ENCODE measurements around the gene STS. TPM values are rescaled to one million over a fixed set of nuclear protein-coding genes. Genes with fewer than 3 reads are reported as not detected.

The STS gene
- 7.3 and 10.7 TPM in 2 replicates for total RNA-seq

GRCh38 chrX:7147413-7147977 lies at the start of gene STS:
Gene STS, plus strand, starts transcription at chrX:7147712. Its CDS starts 105,488 bp downstream, at chrX:7253200.

GRCh38 chrX:7147978-7148854 lies 704 bp downstream of the STS start, which contains the start of gene PUDP:
Gene PUDP, minus strand, starts transcription at chrX:7148153. Its CDS starts 40 bp downstream, at chrX:7148113.

Other genes starting within 250 kb of the STS start
- 5.8 and 5.9 TPM in 2 replicates for gene PUDP, start 441 bp downstream of the STS start, total RNA-seq

Data from smooth muscle cell of the pulmonary artery (primary cell).